ENCODE results near the gene ZNF775.
A peak's percentile ranks its signal among the peaks of the same experiment; 100 is the strongest.

ZNF775 gene

GRCh38 chr7:150417239-150417638 is 38.1 kb downstream of the ZNF775 start:
- TF ChIP-seq, protein P1, sequence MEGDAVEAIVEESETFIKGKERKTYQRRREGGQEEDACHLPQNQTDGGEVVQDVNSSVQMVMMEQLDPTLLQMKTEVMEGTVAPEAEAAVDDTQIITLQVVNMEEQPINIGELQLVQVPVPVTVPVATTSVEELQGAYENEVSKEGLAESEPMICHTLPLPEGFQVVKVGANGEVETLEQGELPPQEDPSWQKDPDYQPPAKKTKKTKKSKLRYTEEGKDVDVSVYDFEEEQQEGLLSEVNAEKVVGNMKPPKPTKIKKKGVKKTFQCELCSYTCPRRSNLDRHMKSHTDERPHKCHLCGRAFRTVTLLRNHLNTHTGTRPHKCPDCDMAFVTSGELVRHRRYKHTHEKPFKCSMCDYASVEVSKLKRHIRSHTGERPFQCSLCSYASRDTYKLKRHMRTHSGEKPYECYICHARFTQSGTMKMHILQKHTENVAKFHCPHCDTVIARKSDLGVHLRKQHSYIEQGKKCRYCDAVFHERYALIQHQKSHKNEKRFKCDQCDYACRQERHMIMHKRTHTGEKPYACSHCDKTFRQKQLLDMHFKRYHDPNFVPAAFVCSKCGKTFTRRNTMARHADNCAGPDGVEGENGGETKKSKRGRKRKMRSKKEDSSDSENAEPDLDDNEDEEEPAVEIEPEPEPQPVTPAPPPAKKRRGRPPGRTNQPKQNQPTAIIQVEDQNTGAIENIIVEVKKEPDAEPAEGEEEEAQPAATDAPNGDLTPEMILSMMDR (IDR thresholded peaks at IDR 0.05; ENCODE audit: low read depth, low read length): no peak
- H3K4me3 ChIP-seq (ENCODE audit: low read depth, low read length): no peak overlapping the region
- no peaks in the 10 kb centered on the region for H3K27me3 ChIP-seq (ENCODE audit: insufficient read depth, low read depth, severe bottlenecking)
- no peaks in the 10 kb centered on the region for H3K9me3 ChIP-seq (ENCODE audit: severe bottlenecking)
- no peak for DNase-seq
- no peaks in the 10 kb centered on the region for H3K36me3 ChIP-seq
- no peak overlapping the region for H3K27ac ChIP-seq

DNA sequence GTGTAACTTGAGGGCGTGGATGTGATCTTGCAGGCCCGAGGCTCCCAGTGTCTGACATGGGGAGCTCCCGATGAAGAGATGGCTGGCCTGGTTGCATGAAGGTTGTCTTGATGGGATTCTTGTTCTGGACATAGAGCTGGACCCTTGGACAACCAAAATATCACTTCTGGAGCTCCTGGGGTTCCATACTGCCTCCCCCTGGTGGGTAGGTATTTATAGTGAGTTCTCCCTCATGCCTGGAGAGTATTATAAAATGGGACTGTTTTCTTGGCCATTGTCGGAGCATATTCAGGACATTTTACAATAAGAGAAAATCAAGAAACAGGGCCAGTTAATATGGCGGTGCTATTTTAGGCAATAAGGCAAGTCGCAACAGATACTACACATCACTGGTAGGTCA is 38.7 kb downstream of the ZNF775 start:
- TF ChIP-seq, protein P1 (IDR thresholded peaks at IDR 0.05; ENCODE audit: low read depth, low read length): 0 out of 2 replicates have a peak, but pooled peaks have one; percentile 19
- no peaks in the 10 kb centered on the region for H3K27me3 ChIP-seq (ENCODE audit: insufficient read depth, low read depth, severe bottlenecking)
- no peak overlapping the region for H3K27ac ChIP-seq

DNA sequence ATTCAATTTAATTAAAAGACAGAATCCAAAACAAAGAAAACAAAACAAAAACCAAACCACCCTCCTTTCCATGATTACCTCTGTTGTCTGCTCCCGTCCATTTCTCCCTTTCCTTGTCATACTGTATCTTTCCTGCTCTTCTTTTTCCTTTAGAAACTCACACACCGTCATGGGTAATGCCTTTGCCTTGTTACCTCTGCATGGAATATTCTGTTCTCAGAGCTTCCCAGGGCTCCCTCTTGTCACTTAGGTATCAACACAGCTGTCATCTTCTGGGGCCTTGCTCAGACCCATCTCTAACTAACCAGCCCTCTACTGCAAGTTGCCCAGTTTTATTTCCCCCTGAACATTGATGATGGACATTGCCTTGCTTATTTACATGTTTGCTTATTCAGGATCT is 41.1 kb downstream of the ZNF775 start:
- Histone ChIP-seq H3K9me3 (ENCODE audit: severe bottlenecking) (no peaks in the 10 kb centered on the region), H3K27me3 (ENCODE audit: insufficient read depth, low read depth, severe bottlenecking) (no peaks in the 10 kb centered on the region), H3K27ac (no peak overlapping the region), H3K36me3 (no peaks in the 10 kb centered on the region), H3K4me3 (ENCODE audit: low read depth, low read length) (no peak overlapping the region)
- TF ChIP-seq, protein P1 (IDR thresholded peaks at IDR 0.05; ENCODE audit: low read depth, low read length): no peak
- no peak for DNase-seq

More for the DNA sequence above, 38.7 kb downstream of the ZNF775 start:
- Histone ChIP-seq H3K9me3 (ENCODE audit: severe bottlenecking) (no peaks in the 10 kb centered on the region), H3K36me3 (no peaks in the 10 kb centered on the region), H3K4me3 (ENCODE audit: low read depth, low read length) (no peak overlapping the region)
- DNase-seq: no peak

GRCh38 chr7:150420987-150421674 is 42.0 kb downstream of the ZNF775 start:
- Histone ChIP-seq H3K36me3 (no peaks in the 10 kb centered on the region), H3K4me3 (ENCODE audit: low read depth, low read length) (no peak overlapping the region), H3K27me3 (ENCODE audit: insufficient read depth, low read depth, severe bottlenecking) (no peaks in the 10 kb centered on the region), H3K27ac (no peak overlapping the region), H3K9me3 (ENCODE audit: severe bottlenecking) (no peaks in the 10 kb centered on the region)
- DNase-seq: peak; percentile 87
- TF ChIP-seq, protein P1 (IDR thresholded peaks at IDR 0.05; ENCODE audit: low read depth, low read length): peak; percentile 73

- no peak overlapping the region for H3K27ac ChIP-seq
- H3K27me3 ChIP-seq (ENCODE audit: insufficient read depth, low read depth, severe bottlenecking): no peaks in the 10 kb centered on the region
- no peak for DNase-seq
- no peaks in the 10 kb centered on the region for H3K9me3 ChIP-seq (ENCODE audit: severe bottlenecking)
- TF ChIP-seq, protein P1 (IDR thresholded peaks at IDR 0.05; ENCODE audit: low read depth, low read length): no peak
- no peaks in the 10 kb centered on the region for H3K36me3 ChIP-seq
- H3K4me3 ChIP-seq (ENCODE audit: low read depth, low read length): no peak overlapping the region
These were observed 42.7 kb downstream of the ZNF775 start for GRCh38 chr7:150421831-150422230.

DNA sequence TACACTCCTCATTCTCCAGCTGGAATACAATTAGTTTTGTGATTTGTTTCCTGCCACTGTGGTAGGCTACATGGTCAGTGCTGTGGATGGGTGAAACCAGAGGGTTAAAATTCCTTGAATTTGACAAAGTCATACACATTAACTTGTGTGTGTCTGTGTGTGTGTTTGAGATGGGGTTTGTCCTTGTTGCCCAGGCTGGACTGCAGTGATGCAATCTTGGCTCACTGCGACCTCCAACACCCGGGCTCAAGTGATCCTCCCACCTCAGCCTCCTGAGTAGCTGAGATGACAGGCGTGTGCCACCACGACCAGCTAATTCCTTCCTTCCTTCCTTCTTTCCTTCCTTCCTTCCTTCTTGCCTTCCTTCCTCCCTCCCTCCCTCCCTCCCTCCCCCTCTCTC is 46.5 kb downstream of the ZNF775 start:
- no peaks in the 10 kb centered on the region for H3K36me3 ChIP-seq
- no peak for DNase-seq
- no peak overlapping the region for H3K27ac ChIP-seq
- TF ChIP-seq, protein P1 (IDR thresholded peaks at IDR 0.05; ENCODE audit: low read depth, low read length): no peak
- H3K4me3 ChIP-seq (ENCODE audit: low read depth, low read length): no peak overlapping the region
- H3K9me3 ChIP-seq (ENCODE audit: severe bottlenecking): no peaks in the 10 kb centered on the region
- H3K27me3 ChIP-seq (ENCODE audit: insufficient read depth, low read depth, severe bottlenecking): no peaks in the 10 kb centered on the region

All from WERI-Rb-1 (cell line).